DND-41 (cell line): ENCODE data around the gene PLIN4.

ENCODE experiments used
- ATAC-seq: fragments of 200-7000 bp; cut with Tn5 transposase; 3 replicates; pipeline ENCODE4 v1.9.1; 2021; ENCODE audit warnings: low read depth; ENCODE audit not compliant: insufficient read depth
- DNase-seq: peaks from one replicate; pipeline ENCODE4 v3.0.0-alpha.2; 2020
- H2AFZ ChIP-seq: 2 replicates; pipeline ENCODE4 v1.6.0; 2012; ENCODE audit warnings: low read depth, low read length
- H3K27ac ChIP-seq: 2 replicates; pipeline ENCODE4 v1.5.1; 2012; ENCODE audit warnings: low read length, inconsistent platforms
- H3K27me3 ChIP-seq: fragments of 200-600 bp; sonication (generic); 2 replicates; pipeline ENCODE4 v1.6.0; 2012; ENCODE audit warnings: low read length, mild to moderate bottlenecking, inconsistent platforms; ENCODE audit not compliant: insufficient read depth, poor library complexity
- H3K36me3 ChIP-seq: 2 replicates; pipeline ENCODE4 v1.5.1; 2012; ENCODE audit warnings: low read length, inconsistent platforms; ENCODE audit not compliant: insufficient read depth
- H3K4me1 ChIP-seq: 2 replicates; pipeline ENCODE4 v1.5.1; 2012; ENCODE audit warnings: mild to moderate bottlenecking, low read length; ENCODE audit not compliant: insufficient read depth
- H3K4me2 ChIP-seq: 2 replicates; pipeline ENCODE4 v1.6.0; 2012; ENCODE audit warnings: mild to moderate bottlenecking, moderate library complexity, low read length, inconsistent platforms; ENCODE audit not compliant: insufficient read depth
- H3K4me3 ChIP-seq, 2 experiments: fragments of 200-600 bp in 1 of 2; shearing (Covaris generic) in 1 of 2; 2 replicates each; pipeline ENCODE4 v1.5.1; 2012 to 2016; ENCODE audit warnings: inconsistent platforms in 2 of 2, low read length in 2 of 2, mild to moderate bottlenecking in 2 of 2, low read depth in 1 of 2, moderate library complexity in 1 of 2
- H3K79me2 ChIP-seq: 2 replicates; pipeline ENCODE4 v1.6.0; 2012; ENCODE audit warnings: low read length, inconsistent platforms; ENCODE audit not compliant: insufficient read depth
- H3K9ac ChIP-seq: 2 replicates; pipeline ENCODE4 v1.6.0; 2012; ENCODE audit warnings: low read depth, mild to moderate bottlenecking, inconsistent platforms, low read length, moderate library complexity
- H3K9me3 ChIP-seq: 2 replicates; pipeline ENCODE4 v1.5.1; 2012; ENCODE audit warnings: low read length, moderate library complexity, mild to moderate bottlenecking, inconsistent platforms; ENCODE audit not compliant: insufficient read depth, severe bottlenecking
- H4K20me1 ChIP-seq: 2 replicates; pipeline ENCODE4 v1.6.0; 2012; ENCODE audit warnings: low read length; ENCODE audit not compliant: insufficient read depth
- EZH2 ChIP-seq: IDR thresholded peaks from 3 replicates; pipeline ENCODE4 v1.6.1; 2012; ENCODE audit warnings: borderline replicate concordance, low read depth, mild to moderate bottlenecking, moderate library complexity, low read length, inconsistent platforms; ENCODE audit not compliant: severe bottlenecking
- TF ChIP-seq, protein P1 (sequence below): IDR thresholded peaks from 2 replicates; pipeline ENCODE4 v1.5.1; 2012; ENCODE audit warnings: borderline replicate concordance, low read length, moderate library complexity, mild to moderate bottlenecking; ENCODE audit not compliant: poor library complexity, severe bottlenecking; ENCODE audit errors: extremely low read depth

PLIN4 gene

DNA sequence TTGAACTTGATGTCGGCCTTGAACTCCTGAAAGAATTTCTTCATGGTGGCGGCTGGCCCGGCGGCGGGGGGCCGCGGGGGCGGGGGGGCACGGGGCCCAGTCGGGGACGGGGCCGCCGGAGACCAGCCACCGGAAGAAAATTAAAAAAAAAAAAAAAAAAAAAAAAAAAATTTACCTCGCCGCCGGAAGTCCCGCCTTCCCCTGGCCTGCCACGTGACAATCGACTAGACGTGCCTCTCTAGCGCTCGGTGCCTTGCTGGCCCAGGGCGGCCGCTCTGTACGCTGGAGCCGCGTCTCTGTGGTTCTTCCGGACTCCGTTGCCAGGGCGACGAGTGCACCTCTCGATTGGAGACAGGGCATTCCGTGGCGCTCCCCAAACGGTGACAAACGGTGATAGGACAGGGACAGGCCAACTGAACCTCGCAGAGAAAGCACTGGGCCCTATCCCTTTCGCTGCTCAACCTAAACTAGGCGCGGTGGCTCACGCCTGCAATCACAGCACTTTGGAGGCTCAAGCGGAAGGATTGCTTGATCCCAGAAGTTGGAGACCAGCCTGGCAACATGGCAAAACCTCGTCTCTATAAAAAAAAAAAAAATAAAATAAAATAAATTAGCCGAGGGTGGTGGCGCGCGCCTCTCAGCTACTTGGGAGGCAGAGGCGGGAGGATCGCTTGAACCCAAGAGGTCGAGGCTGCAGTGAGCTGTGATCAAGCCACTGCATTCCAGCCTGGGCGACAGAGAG lies 60.5 kb downstream of the PLIN4 start, which contains the start of gene UBXN6:
Gene UBXN6 (minus strand): TSS at position 141 of the 742 bp plus-strand sequence. CDS start 97 bp downstream, at position 44.
- Histone ChIP-seq H4K20me1 (peaks cover 41% of the 10 kb centered on the region), H3K9ac (peak within 1 kb of the TSS; percentile 71), H3K36me3 (peaks cover 17% of the 10 kb centered on the region), H3K79me2 (peaks cover 29% of the 10 kb centered on the region), H2AFZ (peak within 1 kb of the TSS; percentile 81), H3K4me1 (peaks cover 26% of the 10 kb centered on the region), H3K27ac (peak within 1 kb of the TSS; percentile 90), H3K9me3 (no peaks in the 10 kb centered on the region), H3K4me2 (peak within 1 kb of the TSS; percentile 79), H3K27me3 (no peaks in the 10 kb centered on the region), H3K4me3 (peak within 1 kb of the TSS; percentile 90 to 96)
- no peak for TF ChIP-seq EZH2
- TF ChIP-seq, protein P1, sequence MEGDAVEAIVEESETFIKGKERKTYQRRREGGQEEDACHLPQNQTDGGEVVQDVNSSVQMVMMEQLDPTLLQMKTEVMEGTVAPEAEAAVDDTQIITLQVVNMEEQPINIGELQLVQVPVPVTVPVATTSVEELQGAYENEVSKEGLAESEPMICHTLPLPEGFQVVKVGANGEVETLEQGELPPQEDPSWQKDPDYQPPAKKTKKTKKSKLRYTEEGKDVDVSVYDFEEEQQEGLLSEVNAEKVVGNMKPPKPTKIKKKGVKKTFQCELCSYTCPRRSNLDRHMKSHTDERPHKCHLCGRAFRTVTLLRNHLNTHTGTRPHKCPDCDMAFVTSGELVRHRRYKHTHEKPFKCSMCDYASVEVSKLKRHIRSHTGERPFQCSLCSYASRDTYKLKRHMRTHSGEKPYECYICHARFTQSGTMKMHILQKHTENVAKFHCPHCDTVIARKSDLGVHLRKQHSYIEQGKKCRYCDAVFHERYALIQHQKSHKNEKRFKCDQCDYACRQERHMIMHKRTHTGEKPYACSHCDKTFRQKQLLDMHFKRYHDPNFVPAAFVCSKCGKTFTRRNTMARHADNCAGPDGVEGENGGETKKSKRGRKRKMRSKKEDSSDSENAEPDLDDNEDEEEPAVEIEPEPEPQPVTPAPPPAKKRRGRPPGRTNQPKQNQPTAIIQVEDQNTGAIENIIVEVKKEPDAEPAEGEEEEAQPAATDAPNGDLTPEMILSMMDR, result no peak
- peak; percentile 95 for ATAC-seq
- peak; percentile 98 for DNase-seq

DNA sequence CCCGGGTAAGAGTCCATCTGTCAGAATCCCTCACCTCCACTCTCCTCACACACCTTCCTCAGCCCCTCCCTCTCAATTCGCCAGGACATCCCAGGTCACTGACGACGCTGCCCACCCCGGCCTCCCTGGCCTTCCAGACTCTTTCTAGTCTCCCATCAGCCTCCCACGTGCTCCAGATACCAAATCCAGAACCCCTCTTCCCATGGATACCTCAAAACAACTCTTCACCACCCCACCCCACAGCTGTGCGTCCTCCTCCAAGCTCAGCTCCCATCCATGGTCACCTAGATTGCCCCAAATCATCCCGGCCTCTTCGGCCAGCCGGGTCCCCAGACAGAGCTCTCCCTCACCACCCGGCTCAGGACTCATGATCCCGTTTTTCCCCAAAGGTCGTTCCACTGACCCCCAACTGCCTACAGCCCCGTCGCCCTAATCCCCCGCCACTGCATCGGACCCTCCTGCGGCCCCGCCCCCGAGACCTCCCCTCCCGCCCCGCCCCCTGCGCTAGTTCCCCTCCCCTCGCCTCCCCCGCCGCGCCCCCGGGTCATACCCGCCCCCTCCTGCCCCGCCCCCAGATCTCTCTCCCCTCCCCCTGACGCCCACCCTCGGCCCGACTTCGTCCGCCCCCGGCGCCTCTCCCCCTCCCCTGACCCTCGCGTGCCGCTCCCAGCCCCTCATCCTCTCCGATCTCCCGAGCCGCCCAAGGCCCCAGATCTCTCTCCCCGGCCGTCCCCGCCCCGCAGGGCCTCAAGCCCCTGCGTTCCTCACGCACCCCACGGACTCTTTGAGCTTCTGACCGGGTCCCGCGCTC lies 61.2 kb downstream of the PLIN4 start:
- H3K36me3 ChIP-seq, result peaks cover 24% of the 10 kb centered on the region
- H3K9me3 ChIP-seq, result no peaks in the 10 kb centered on the region
- peak; percentile 68 for DNase-seq
- H3K27ac ChIP-seq, result peak overlapping the region; percentile 90
- TF ChIP-seq, protein P1, result no peak
- no peak for TF ChIP-seq EZH2
- ATAC-seq, result peak; percentile 45
- peak overlapping the region; percentile 71 for H3K9ac ChIP-seq
- H2AFZ ChIP-seq, result peak overlapping the region; percentile 81
- peak overlapping the region; percentile 90 to 96 for H3K4me3 ChIP-seq
- no peaks in the 10 kb centered on the region for H3K27me3 ChIP-seq
- peak overlapping the region; percentile 79 for H3K4me2 ChIP-seq
- peaks cover 29% of the 10 kb centered on the region for H3K79me2 ChIP-seq
- H3K4me1 ChIP-seq, result peaks cover 26% of the 10 kb centered on the region
- H4K20me1 ChIP-seq, result peaks cover 44% of the 10 kb centered on the region

GRCh38 chr19:4456476-4456842 lies 61.8 kb downstream of the PLIN4 start:
- DNase-seq (no peak), ATAC-seq (no peak)
- peak overlapping the region; percentile 90 to 96; a peak in 3 of 4 replicates for H3K4me3 ChIP-seq
- peak overlapping the region; percentile 70 for H3K27ac ChIP-seq
- TF ChIP-seq, protein P1, result no peak
- no peak for TF ChIP-seq EZH2
- no peaks in the 10 kb centered on the region for H3K27me3 ChIP-seq
- peaks cover 28% of the 10 kb centered on the region for H3K36me3 ChIP-seq
- H4K20me1 ChIP-seq, result peaks cover 45% of the 10 kb centered on the region
- H3K4me2 ChIP-seq, result peak overlapping the region; percentile 79
- peaks cover 26% of the 10 kb centered on the region for H3K4me1 ChIP-seq
- no peak overlapping the region for H2AFZ ChIP-seq
- H3K9me3 ChIP-seq, result no peaks in the 10 kb centered on the region
- H3K79me2 ChIP-seq, result peaks cover 29% of the 10 kb centered on the region
- peak overlapping the region; percentile 71 for H3K9ac ChIP-seq
